ENCODE measurements around the gene TMEM9B.

GRCh38 chr11:8985462-8985861 is 21.2 kb upstream of the TMEM9B start:
- TF ChIP-seq CTCF (IDR thresholded peaks at IDR 0.05) = no peak
- TF ChIP-seq POLR2A (IDR thresholded peaks at IDR 0.05) = no peak
- no peak for TF ChIP-seq POLR2AphosphoS5 (IDR thresholded peaks at IDR 0.05)
- TF ChIP-seq EP300 (IDR thresholded peaks at IDR 0.05; ENCODE audit: low read depth) = no peak
